Activated CD8-positive, alpha-beta T cell treated with anti-CD3 and anti-CD28 coated beads for 36 hours (primary cell): ENCODE results near the gene PPP1CB. TPM values are rescaled to one million over a fixed set of nuclear protein-coding genes. Genes with fewer than 3 reads are reported as not detected.
"Not testable (repeated sequence)": the region's sequence is repeated elsewhere in the genome, so short reads cannot be mapped to it uniquely, and the experiment has no call there.

ENCODE experiments used
- ATAC-seq: fragments of 200-7000 bp; cut with Tn5 transposase; one replicate; pipeline ENCODE4 v1.10.0; 2021; ENCODE audit warnings: mild to moderate bottlenecking, moderate library complexity
- CTCF ChIA-PET: fragments of 350-600 bp; sonication (Branson Sonifier 250); formaldehyde crosslinking; loops from one replicate; lab custom pipeline; 2021; ENCODE audit warnings: antibody characterized with exemption; lab: Charles Lee
- POLR2A ChIA-PET: fragments of 350-600 bp; sonication (Branson Sonifier 250); formaldehyde crosslinking; loops from one replicate; lab custom pipeline; 2021; ENCODE audit warnings: antibody characterized with exemption; lab: Charles Lee
- DNase-seq: peaks from one replicate; pipeline ENCODE4 v3.0.0-alpha.2; 2020
- H3K27ac Mint-ChIP-seq: one replicate; pipeline ENCODE4 v1.8.0; 2021; ENCODE audit warnings: mild to moderate bottlenecking, mixed read lengths
- H3K27me3 Mint-ChIP-seq: one replicate; pipeline ENCODE4 v1.8.0; 2021; ENCODE audit warnings: mixed read lengths
- H3K36me3 Mint-ChIP-seq: one replicate; pipeline ENCODE4 v1.8.0; 2021; ENCODE audit warnings: low read depth, mixed read lengths
- H3K4me1 Mint-ChIP-seq: one replicate; pipeline ENCODE4 v1.8.0; 2021; ENCODE audit warnings: low read depth, mixed read lengths
- H3K4me3 Mint-ChIP-seq: one replicate; pipeline ENCODE4 v1.8.0; 2021; ENCODE audit warnings: mild to moderate bottlenecking, moderate library complexity, mixed read lengths
- H3K9me3 Mint-ChIP-seq: one replicate; pipeline ENCODE4 v1.8.0; 2021; ENCODE audit warnings: mixed read lengths
- intact Hi-C: fragments of 100-400 bp; cut with micrococcal nuclease; formaldehyde crosslinking; loops from one replicate; pipeline ENCODE4 v1.10.0; 2022
- total RNA-seq, 2 experiments: library from RNA; stranded (reverse); gene quantifications; one replicate each; pipeline ENCODE4 v1.2.3, GENCODE V29; 2021
- TF ChIP-seq, protein P1 (sequence below): fragments of 200-600 bp; IDR thresholded peaks from one replicate; pipeline ENCODE4 v1.8.0; 2022; ENCODE audit warnings: antibody characterized with exemption, mild to moderate bottlenecking

The PPP1CB gene
- total RNA-seq, 2 experiments from 2014 or later, result 206 to 216 TPM

DNA sequence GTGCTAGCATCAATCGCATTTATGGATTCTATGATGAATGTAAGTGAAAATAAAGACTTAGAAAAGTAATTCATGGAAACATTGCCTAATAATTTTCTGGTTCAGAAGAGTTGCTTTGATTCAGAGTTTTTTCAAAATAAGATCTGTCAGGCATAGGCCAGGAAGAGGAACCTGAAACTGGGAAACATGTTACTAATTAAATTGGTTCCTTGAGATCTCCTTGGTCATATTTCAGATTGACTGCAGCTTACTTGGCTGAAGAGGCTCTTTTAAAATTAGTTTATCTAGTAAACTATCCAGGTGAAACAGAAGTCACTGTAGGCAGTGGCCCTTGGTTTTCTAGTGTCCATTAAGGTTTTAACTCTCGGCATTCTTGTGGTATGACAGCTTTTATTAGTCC lies 27.4 kb downstream of the PPP1CB start:
- no peak for DNase-seq
- POLR2A ChIA-PET, result no interaction called here
- H3K9me3 Mint-ChIP-seq, result no peaks in the 10 kb centered on the region
- intact Hi-C loops, result no loop called here
- TF ChIP-seq, protein P1, sequence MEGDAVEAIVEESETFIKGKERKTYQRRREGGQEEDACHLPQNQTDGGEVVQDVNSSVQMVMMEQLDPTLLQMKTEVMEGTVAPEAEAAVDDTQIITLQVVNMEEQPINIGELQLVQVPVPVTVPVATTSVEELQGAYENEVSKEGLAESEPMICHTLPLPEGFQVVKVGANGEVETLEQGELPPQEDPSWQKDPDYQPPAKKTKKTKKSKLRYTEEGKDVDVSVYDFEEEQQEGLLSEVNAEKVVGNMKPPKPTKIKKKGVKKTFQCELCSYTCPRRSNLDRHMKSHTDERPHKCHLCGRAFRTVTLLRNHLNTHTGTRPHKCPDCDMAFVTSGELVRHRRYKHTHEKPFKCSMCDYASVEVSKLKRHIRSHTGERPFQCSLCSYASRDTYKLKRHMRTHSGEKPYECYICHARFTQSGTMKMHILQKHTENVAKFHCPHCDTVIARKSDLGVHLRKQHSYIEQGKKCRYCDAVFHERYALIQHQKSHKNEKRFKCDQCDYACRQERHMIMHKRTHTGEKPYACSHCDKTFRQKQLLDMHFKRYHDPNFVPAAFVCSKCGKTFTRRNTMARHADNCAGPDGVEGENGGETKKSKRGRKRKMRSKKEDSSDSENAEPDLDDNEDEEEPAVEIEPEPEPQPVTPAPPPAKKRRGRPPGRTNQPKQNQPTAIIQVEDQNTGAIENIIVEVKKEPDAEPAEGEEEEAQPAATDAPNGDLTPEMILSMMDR, result no peak
- no peaks in the 10 kb centered on the region for H3K27me3 Mint-ChIP-seq
- H3K27ac Mint-ChIP-seq, result no peak overlapping the region
- CTCF ChIA-PET, result interaction anchor here (0.7 to 1.3 kb wide), 2 partner anchors 185 to 212 kb away, joined by 3 to 4 read pairs; no protein-coding TSS in a partner anchor
- no peak overlapping the region for H3K4me3 Mint-ChIP-seq
- peaks cover 17% of the 10 kb centered on the region for H3K4me1 Mint-ChIP-seq
- ATAC-seq, result no peak
- peaks cover 32% of the 10 kb centered on the region for H3K36me3 Mint-ChIP-seq

DNA sequence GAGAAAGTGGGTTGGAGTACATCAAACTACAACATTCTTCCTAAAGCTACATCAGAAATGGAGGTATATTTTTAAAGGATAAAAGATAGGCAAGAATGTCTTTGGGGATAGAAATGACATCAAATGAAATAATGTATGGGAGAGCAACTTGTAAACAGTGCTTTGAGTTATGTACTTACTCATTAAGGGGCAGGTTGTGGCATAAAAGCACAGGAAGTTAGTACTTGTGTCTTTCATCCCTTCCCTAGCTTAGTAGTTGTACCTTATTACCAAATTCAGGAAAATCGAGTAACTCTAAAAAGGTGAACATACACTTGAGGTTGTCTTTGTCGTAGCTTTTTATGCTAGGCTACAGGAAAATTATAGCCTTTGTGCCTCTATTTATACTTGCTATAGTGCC lies 28.9 kb downstream of the PPP1CB start:
- ATAC-seq, result no peak
- POLR2A ChIA-PET, result no interaction called here

DNA sequence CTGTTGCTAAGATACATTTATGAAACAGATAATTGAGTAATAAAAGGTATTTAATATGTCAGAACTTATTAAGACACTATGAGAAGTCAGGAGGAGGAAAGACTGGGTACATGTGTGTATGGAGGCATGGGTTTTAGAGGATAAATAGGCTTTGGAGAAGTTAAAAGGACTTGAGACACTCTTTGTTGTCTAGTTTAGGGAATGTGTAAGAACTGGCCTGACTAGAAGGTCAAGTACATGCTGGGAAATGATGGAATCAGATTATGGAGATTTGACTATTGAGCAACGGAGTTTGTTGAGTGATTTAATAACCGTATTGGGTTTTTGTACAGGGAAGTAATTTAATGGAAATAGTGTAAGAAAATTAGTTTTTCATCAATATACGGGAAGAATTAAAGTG lies 30.8 kb downstream of the PPP1CB start:
- POLR2A ChIA-PET, result no interaction called here
- ATAC-seq (no peak), DNase-seq (no peak)
- Mint-ChIP-seq H3K9me3 (no peaks in the 10 kb centered on the region), H3K4me1 (peaks cover 9% of the 10 kb centered on the region), H3K4me3 (no peak overlapping the region), H3K27me3 (no peaks in the 10 kb centered on the region), H3K27ac (no peak overlapping the region), H3K36me3 (peaks cover 32% of the 10 kb centered on the region)
- intact Hi-C loops, result no loop called here
- TF ChIP-seq, protein P1, result no peak
- CTCF ChIA-PET, result interaction anchor here (1.4 kb wide), 1 partner anchor 163 kb away, joined by 5 read pairs; no protein-coding TSS in a partner anchor

More for the DNA sequence above, 28.9 kb downstream of the PPP1CB start:
- DNase-seq, result no peak
- H3K4me3 Mint-ChIP-seq, result no peak overlapping the region
- TF ChIP-seq, protein P1, result no peak
- intact Hi-C loops, result no loop called here
- peaks cover 13% of the 10 kb centered on the region for H3K4me1 Mint-ChIP-seq
- CTCF ChIA-PET, result interaction anchor here (0.8 to 1.3 kb wide), 4 partner anchors 12 to 214 kb away, joined by 3 to 4 read pairs (median 4); no protein-coding TSS in a partner anchor
- H3K27me3 Mint-ChIP-seq, result no peaks in the 10 kb centered on the region
- peaks cover 36% of the 10 kb centered on the region for H3K36me3 Mint-ChIP-seq
- no peak overlapping the region for H3K27ac Mint-ChIP-seq
- H3K9me3 Mint-ChIP-seq, result no peaks in the 10 kb centered on the region

DNA sequence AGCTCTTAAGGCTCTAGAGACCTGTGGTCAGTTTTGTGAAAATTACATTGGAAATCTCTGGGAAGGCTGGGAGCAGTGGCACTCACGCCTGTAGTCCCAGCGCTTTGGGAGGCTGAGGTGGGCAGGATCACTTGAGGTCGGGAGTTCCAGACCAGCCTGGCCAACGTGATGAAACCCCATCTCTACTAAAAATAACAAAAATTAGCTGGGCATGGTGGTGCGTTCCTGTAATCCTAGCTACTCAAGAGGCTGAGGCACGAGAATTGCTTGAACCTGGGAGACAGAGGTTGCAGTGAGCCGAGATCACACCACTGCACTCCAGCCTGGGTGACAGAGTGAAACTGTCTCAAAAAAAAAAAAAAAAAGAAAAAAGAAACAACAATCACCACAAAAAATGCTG lies 32.9 kb downstream of the PPP1CB start:
- H3K27me3 Mint-ChIP-seq, H3K4me3 Mint-ChIP-seq, DNase-seq, intact Hi-C loops, H3K9me3 Mint-ChIP-seq, H3K4me1 Mint-ChIP-seq, ATAC-seq, H3K27ac Mint-ChIP-seq: not testable (repeated sequence)
- H3K36me3 Mint-ChIP-seq, result peaks cover 42% of the 10 kb centered on the region
- ChIA-PET POLR2A (interaction anchor here (1.3 kb wide), 1 partner anchor 9 kb away, joined by 3 read pairs; no protein-coding TSS in a partner anchor), CTCF (interaction anchor here (1.0 to 2.2 kb wide), 8 partner anchors 10 to 220 kb away, joined by 3 to 13 read pairs (median 3); partner anchors contain the start of gene TRMT61B)

DNA sequence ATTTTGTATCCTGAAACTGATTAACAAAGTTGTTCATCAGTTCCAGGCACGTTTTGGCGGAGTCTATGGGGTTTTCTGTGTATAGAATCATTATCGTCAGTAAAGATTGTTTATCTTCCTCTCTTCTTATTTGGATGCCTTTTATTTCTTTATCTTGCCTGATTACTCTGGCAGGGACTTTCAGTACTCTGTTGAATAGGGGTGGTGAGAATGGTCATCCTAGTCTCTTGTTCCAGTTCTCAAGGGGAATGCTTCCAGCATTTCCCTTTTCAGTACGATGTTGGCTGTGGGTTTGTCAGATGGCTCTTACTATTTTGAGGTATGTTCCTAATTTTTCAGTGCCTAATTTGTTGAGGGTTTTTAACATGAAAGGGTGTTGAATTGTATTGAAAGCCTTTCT lies 45.0 kb downstream of the PPP1CB start:
- CTCF ChIA-PET, result no interaction called here
- peaks cover 63% of the 10 kb centered on the region for H3K36me3 Mint-ChIP-seq
- H3K4me3 Mint-ChIP-seq, result no peak overlapping the region
- TF ChIP-seq, protein P1, result no peak
- ATAC-seq, result no peak
- POLR2A ChIA-PET, result no interaction called here
- no peaks in the 10 kb centered on the region for H3K27me3 Mint-ChIP-seq
- H3K4me1 Mint-ChIP-seq, result peaks cover 33% of the 10 kb centered on the region
- peak overlapping the region; percentile 29 for H3K27ac Mint-ChIP-seq
- intact Hi-C loops, result no loop called here
- peaks cover 8% of the 10 kb centered on the region for H3K9me3 Mint-ChIP-seq
- DNase-seq, result no peak
